Heart left ventricle (tissue), 16 donors: ENCODE measurements around the gene DAPK2. TPM values are rescaled to one million over a fixed set of nuclear protein-coding genes. Genes with fewer than 3 reads are reported as not detected.

Source experiments
- ATAC-seq, 4 donors: fragments of 200-7000 bp; cut with Tn5 transposase; one replicate each; pipeline ENCODE4 v1.9.1; 2020 to 2022; ENCODE audit warnings: moderate library complexity in 4 of 4, mild to moderate bottlenecking in 3 of 4, moderate number of reproducible peaks in 1 of 4
- DNase-seq, 5 donors: peaks; one replicate each; pipeline ENCODE4 v3.0.0-alpha.2; 2020
- H3K27ac ChIP-seq, 12 donors: fragments of 200-600 bp; sonication (generic) in 4 of 12; one replicate each; pipeline versions ENCODE4 v1.5.0 to v1.8.0; 2016 to 2022; ENCODE audit warnings: mild to moderate bottlenecking in 2 of 12
- H3K27me3 ChIP-seq, 9 donors: fragments of 200-600 bp; sonication (generic) in 2 of 9; one replicate each; pipeline versions ENCODE4 v1.5.1 to v1.8.0; 2016 to 2022; ENCODE audit warnings: mild to moderate bottlenecking in 3 of 9
- H3K36me3 ChIP-seq, 9 donors: fragments of 200-600 bp; sonication (generic) in 2 of 9; one replicate each; pipeline versions ENCODE4 v1.5.0 to v1.8.0; 2018 to 2022; ENCODE audit warnings: mild to moderate bottlenecking in 2 of 9
- H3K4me1 ChIP-seq, 12 donors: fragments of 200-600 bp; sonication (generic) in 4 of 12; one replicate each; pipeline versions ENCODE4 v1.5.0 to v1.8.0; 2016 to 2022; ENCODE audit warnings: mild to moderate bottlenecking in 3 of 12
- H3K4me3 ChIP-seq, 12 donors: fragments of 200-600 bp; sonication (generic) in 4 of 12; one replicate each; pipeline versions ENCODE4 v1.5.0 to v1.8.0; 2017 to 2022; ENCODE audit warnings: mild to moderate bottlenecking in 9 of 12, moderate library complexity in 4 of 12
- H3K9me3 ChIP-seq, 12 donors: fragments of 200-600 bp; sonication (generic) in 4 of 12; one replicate each; pipeline versions ENCODE4 v1.5.0 to v1.8.0; 2016 to 2022; ENCODE audit warnings: mild to moderate bottlenecking in 1 of 12
- CTCF ChIP-seq, 12 donors: fragments of 200-600 bp; sonication (generic) in 4 of 12; IDR thresholded peaks; one replicate each; pipeline versions ENCODE4 v1.5.0 to v1.8.0; 2018 to 2022; ENCODE audit warnings: antibody characterized with exemption in 12 of 12, mild to moderate bottlenecking in 5 of 12
- POLR2A ChIP-seq, 2 donors: fragments of 450-650 bp; IDR thresholded peaks; one replicate each; pipeline ENCODE4 v1.6.1; 2017; ENCODE audit warnings: antibody characterized with exemption in 2 of 2, mild to moderate bottlenecking in 2 of 2, moderate library complexity in 2 of 2
- WGBS, 4 donors: extraction: QIAGEN DNeasy Blood & Tissue Kit in 2 of 4; methylation state at CpG; one replicate each; pipeline versions ENCODE4 v1.1.5 to v1.1.7; 2013 to 2018; 5-methylcytosine and 5-hydroxymethylcytosine counted together
- intact Hi-C, 10 donors: fragments of 100-400 bp; cut with DNase I; formaldehyde crosslinking; loops; one replicate each; pipeline versions ENCODE4 v1.11.1 to v1.14.2; 2022
- polyA plus RNA-seq, 2 donors: library from polyadenylated mRNA; stranded (reverse); fragments of 200-250 nt; gene quantifications; one replicate each; pipeline ENCODE4 v1.2.3, GENCODE V29; 2013
- total RNA-seq, 9 donors: library from RNA; depleted of rRNA in 2 of 9; stranded (reverse); fragments of >200 nt in 2 of 9; fragmentation: NEBNext Ultra II Directional in 3 of 9; extraction: Animal tissue kit (Norgen Biotek cat#: 25700) in 3 of 9; gene quantifications; one replicate each; pipeline versions ENCODE4 v1.1.0 to v1.2.4, GENCODE V29; 2016 to 2023
- donor health status: ischemic (EF 13 %, LVEDD 7.1; RV severe dilation, severe dysfunction).
- donor health status: healthy with polysubstance abuse.
- donor health status: DM: no; HTN: yes; CAD: no.
- donor health status: DM: no; HTN: no; CAD: no.
- donor health status: ischemic (EF 25% LVEDD 6.9; RV normal size, moderate dysfunction).
- donor health status: ischemic (EF 25% LVEDD 5.7; RV mildly dilated, moderate dysfunction).
- donor health status: healthy.
- donor health status: DM: yes; HTN: yes; CAD: no.
- donor health status: ischemic (EF 35%, LVEDD 5.7; RV mildly dilated, moderate dysfunction).
- donor health status: nonischemic (EF 11% LVEDD 7.7; RV severe dilation, severe dysfunction).
- donor health status: DM: yes; HTN: yes; CAD: no.
- donor health status: PGD.
- donor health status: ischemic (EF 29% LVEDD 5.4; RV normal size, mild dysfunction).
- donor health status: nonischemic (EF 23%, LVEDD 6.1; RV moderate dilation, normal function).

Gene DAPK2
- total and polyA plus RNA-seq, 11 donors, result 20.4 to 56.2 (median 26.4) TPM

- no peak overlapping the region for H3K4me3 ChIP-seq
- intact Hi-C loops, result loop anchor here in 1 of 10 donors (10.0 kb wide), 1 partner anchor 54 kb away; no protein-coding TSS in a partner anchor
- no peak overlapping the region for H3K27ac ChIP-seq
- WGBS, 4 donors, result 62 to 91% (median 68%) methylated on average over 8 of the region's 8 CpGs
- H3K27me3 ChIP-seq, result no peaks in the 10 kb centered on the region
- H3K9me3 ChIP-seq, result no peaks in the 10 kb centered on the region
- peaks cover 0 to 53% (median 21%) of the 10 kb centered on the region in 12 donors for H3K4me1 ChIP-seq
- peaks cover 0 to 8% (median 0%) of the 10 kb centered on the region in 9 donors for H3K36me3 ChIP-seq
- ATAC-seq (peak in 1 of 4 donors; percentile 4), DNase-seq (no peak)
- no peak for TF ChIP-seq POLR2A (IDR thresholded peaks at IDR 0.05)
- no peak for TF ChIP-seq CTCF (IDR thresholded peaks at IDR 0.05)
Observed at GRCh38 chr15:64029110-64029509, 17.2 kb downstream of the DAPK2 start.

GRCh38 chr15:64026591-64026990 is 19.7 kb downstream of the DAPK2 start:
- ATAC-seq (no peak), DNase-seq (no peak)
- Histone ChIP-seq H3K4me1 (peaks cover 0 to 63% (median 30%) of the 10 kb centered on the region in 12 donors), H3K36me3 (no peaks in the 10 kb centered on the region), H3K27me3 (no peaks in the 10 kb centered on the region), H3K27ac (peak overlapping the region in 1 of 12 donors; percentile 34), H3K4me3 (no peak overlapping the region), H3K9me3 (no peaks in the 10 kb centered on the region)
- 71 to 77% (median 73%) methylated on average over 4 of the region's 4 CpGs for WGBS, 4 donors
- intact Hi-C loops, result loop anchor here in 1 of 10 donors (10.0 kb wide), 1 partner anchor 52 kb away; no protein-coding TSS in a partner anchor
- TF ChIP-seq POLR2A (IDR thresholded peaks at IDR 0.05) (no peak), CTCF (IDR thresholded peaks at IDR 0.05) (no peak)

- ATAC-seq (peak in 2 of 4 donors; percentile 3 to 12), DNase-seq (no peak)
- no peak overlapping the region for H3K4me3 ChIP-seq
- H3K9me3 ChIP-seq, result no peaks in the 10 kb centered on the region
- 72 to 82% (median 76%) methylated on average over 5 of the region's 5 CpGs for WGBS, 4 donors
- H3K4me1 ChIP-seq, result peaks cover 0 to 71% (median 33%) of the 10 kb centered on the region in 12 donors
- no peaks in the 10 kb centered on the region for H3K27me3 ChIP-seq
- H3K36me3 ChIP-seq, result no peaks in the 10 kb centered on the region
- peak overlapping the region in 4 of 12 donors; percentile 1 to 27 (median 18) for H3K27ac ChIP-seq
- intact Hi-C loops, result loop anchor here in 3 of 10 donors (5.0 to 10.0 kb wide), 3 partner anchors 37 to 50 kb away; no protein-coding TSS in a partner anchor
- TF ChIP-seq CTCF (IDR thresholded peaks at IDR 0.05) (no peak), POLR2A (IDR thresholded peaks at IDR 0.05) (no peak)
Observed at GRCh38 chr15:64024172-64025050, 21.9 kb downstream of the DAPK2 start.

- Histone ChIP-seq H3K27ac (peak overlapping the region in 1 of 12 donors; percentile 14), H3K27me3 (no peaks in the 10 kb centered on the region), H3K4me1 (peaks cover 0 to 82% (median 35%) of the 10 kb centered on the region in 12 donors), H3K4me3 (no peak overlapping the region), H3K9me3 (no peaks in the 10 kb centered on the region), H3K36me3 (no peaks in the 10 kb centered on the region)
- DNase-seq (no peak), ATAC-seq (no peak)
- WGBS, 4 donors, result 71 to 76% (median 75%) methylated on average over 1 of the region's 1 CpG
- intact Hi-C loops, result loop anchor here in 3 of 10 donors (5.0 to 10.0 kb wide), 3 partner anchors 36 to 48 kb away; no protein-coding TSS in a partner anchor
- no peak for TF ChIP-seq CTCF (IDR thresholded peaks at IDR 0.05)
- TF ChIP-seq POLR2A (IDR thresholded peaks at IDR 0.05), result no peak
Observed at GRCh38 chr15:64023220-64023619, 23.1 kb downstream of the DAPK2 start.
